GM19035 (cell line): ENCODE results near the gene CRYBG1.
A peak's percentile ranks its signal among the peaks of the same experiment; 100 is the strongest.

Source experiments
- ATAC-seq: cut with Tn5 transposase; IDR thresholded peaks from one replicate; pipeline ENCODE4 v1.9.1; 2021; ENCODE audit not compliant: unreplicated experiment

Gene CRYBG1

GRCh38 chr6:106421496-106421895, 61.0 kb downstream of the CRYBG1 start:
- ATAC-seq, result no peak

GRCh38 chr6:106422534-106422933, 62.0 kb downstream of the CRYBG1 start:
- ATAC-seq, result no peak

GRCh38 chr6:106425382-106425781, 64.9 kb downstream of the CRYBG1 start:
- no peak for ATAC-seq

GRCh38 chr6:106426250-106426970, 65.9 kb downstream of the CRYBG1 start:
- ATAC-seq, result no peak

GRCh38 chr6:106430466-106430865, 69.9 kb downstream of the CRYBG1 start:
- no peak for ATAC-seq

GRCh38 chr6:106431405-106431804, 70.9 kb downstream of the CRYBG1 start:
- no peak for ATAC-seq

GRCh38 chr6:106431972-106432371, 71.5 kb downstream of the CRYBG1 start:
- no peak for ATAC-seq

- ATAC-seq, result no peak
Measured at GRCh38 chr6:106434530-106434929, 74.0 kb downstream of the CRYBG1 start.

- no peak for ATAC-seq
Measured at GRCh38 chr6:106439459-106439858, 78.9 kb downstream of the CRYBG1 start.

GRCh38 chr6:106440546-106440945, 80.0 kb downstream of the CRYBG1 start:
- ATAC-seq, result no peak

- no peak for ATAC-seq
Measured at GRCh38 chr6:106442395-106442794, 81.9 kb downstream of the CRYBG1 start.

GRCh38 chr6:106444777-106445507, 84.4 kb downstream of the CRYBG1 start:
- ATAC-seq, result peak; percentile 72

GRCh38 chr6:106445508-106445878, 85.0 kb downstream of the CRYBG1 start:
- ATAC-seq, result no peak

GRCh38 chr6:106446287-106446885, 85.9 kb downstream of the CRYBG1 start:
- no peak for ATAC-seq

GRCh38 chr6:106446983-106447382, 86.5 kb downstream of the CRYBG1 start:
- no peak for ATAC-seq

- ATAC-seq, result peak; percentile 54
Measured at GRCh38 chr6:106448000-106448426, 87.5 kb downstream of the CRYBG1 start.

- ATAC-seq, result no peak
Measured at GRCh38 chr6:106450653-106451052, 90.1 kb downstream of the CRYBG1 start.

GRCh38 chr6:106451439-106451838, 90.9 kb downstream of the CRYBG1 start:
- no peak for ATAC-seq

- ATAC-seq, result no peak
Measured at GRCh38 chr6:106452628-106453027, 92.1 kb downstream of the CRYBG1 start.

- ATAC-seq, result no peak
Measured at GRCh38 chr6:106453756-106454367, 93.3 kb downstream of the CRYBG1 start.

- no peak for ATAC-seq
Measured at GRCh38 chr6:106456756-106457155, 96.2 kb downstream of the CRYBG1 start.
